PC-3 (cell line): Measurements from ENCODE around the gene OLFM4. TPM values are rescaled to one million over a fixed set of nuclear protein-coding genes. Genes with fewer than 3 reads are reported as not detected.

Experiments used
- ATAC-seq: fragments of 200-7000 bp; cut with Tn5 transposase; 2 replicates; pipeline ENCODE4 v1.9.1; 2020; ENCODE audit warnings: mild to moderate bottlenecking, moderate library complexity
- BruUV-seq: library from RNA; stranded (reverse); fragments of 400-500 nt; replicated peaks from 2 replicates; lab custom pipeline; 2021; lab: Mats Ljungman, UMichigan
- CTCF ChIA-PET: fragments of 300-600 bp; sonication (Branson Sonifier 250); formaldehyde crosslinking; loops from one replicate; lab custom pipeline; 2022; ENCODE audit warnings: antibody characterized with exemption; lab: Charles Lee
- POLR2A ChIA-PET: fragments of 300-600 bp; sonication (Branson Sonifier 250); formaldehyde crosslinking; loops from one replicate; lab custom pipeline; 2022; ENCODE audit warnings: antibody characterized with exemption; ENCODE audit not compliant: unreplicated experiment; lab: Charles Lee
- DNase-seq: peaks from one replicate; pipeline ENCODE4 v3.0.0-alpha.2; 2015
- H2AFZ ChIP-seq: fragments of 300-600 bp; sonication (generic); 2 replicates; pipeline ENCODE4 v1.6.0; 2016; ENCODE audit warnings: antibody characterized with exemption, low read length
- H3F3A ChIP-seq: fragments of 300-600 bp; sonication (generic); one replicate; pipeline ENCODE4 v1.6.0; 2017; ENCODE audit warnings: antibody characterized with exemption, low read length, control low read depth, mild to moderate bottlenecking; ENCODE audit not compliant: unreplicated experiment
- H3K27ac ChIP-seq: fragments of 300-600 bp; sonication (generic); 2 replicates; pipeline ENCODE4 v1.5.1; 2016; ENCODE audit warnings: mild to moderate bottlenecking, low read length
- H3K27me3 ChIP-seq: fragments of 300-600 bp; sonication (generic); 2 replicates; pipeline ENCODE4 v1.6.1; 2016; ENCODE audit warnings: low read length, mixed read lengths
- H3K36me3 ChIP-seq: fragments of 300-600 bp; sonication (generic); 2 replicates; pipeline ENCODE4 v1.6.1; 2016; ENCODE audit warnings: low read depth, mixed run types, low read length, mixed read lengths
- H3K4me1 ChIP-seq: fragments of 300-600 bp; sonication (generic); 2 replicates; pipeline ENCODE4 v1.5.1; 2016; ENCODE audit warnings: low read length; ENCODE audit not compliant: insufficient read depth
- H3K4me2 ChIP-seq: fragments of 300-600 bp; sonication (generic); 2 replicates; pipeline ENCODE4 v1.6.0; 2016; ENCODE audit warnings: low read length
- H3K4me3 ChIP-seq: fragments of 300-600 bp; sonication (generic); 2 replicates; pipeline ENCODE4 v1.5.1; 2016; ENCODE audit warnings: mild to moderate bottlenecking, low read length, mixed read lengths
- H3K79me2 ChIP-seq: fragments of 300-600 bp; sonication (generic); 2 replicates; pipeline ENCODE4 v1.6.1; 2017; ENCODE audit warnings: low read length, mixed read lengths
- H3K9ac ChIP-seq: fragments of 300-600 bp; sonication (generic); 2 replicates; pipeline ENCODE4 v1.6.0; 2016; ENCODE audit warnings: mild to moderate bottlenecking, low read length
- H3K9me2 ChIP-seq: fragments of 300-600 bp; sonication (generic); replicated peaks from 2 replicates; pipeline ENCODE4 v1.6.1; 2016; ENCODE audit warnings: mixed run types, low read length, mixed read lengths
- H3K9me3 ChIP-seq: fragments of 300-600 bp; sonication (generic); 2 replicates; pipeline ENCODE4 v1.6.1; 2016; ENCODE audit warnings: low read length, mixed read lengths
- H4K20me1 ChIP-seq: fragments of 300-600 bp; sonication (generic); 2 replicates; pipeline ENCODE4 v1.6.1; 2016; ENCODE audit warnings: low read length, mixed read lengths
- CTCF ChIP-seq: fragments of 300-600 bp; sonication (generic); conservative IDR thresholded peaks from 2 replicates; pipeline ENCODE4 v1.5.1; 2017; ENCODE audit warnings: antibody characterized with exemption, low read depth, mild to moderate bottlenecking, low read length
- EZH2 ChIP-seq: fragments of 300-600 bp; sonication (generic); IDR thresholded peaks from one replicate; pipeline ENCODE4 v1.6.1; 2017; ENCODE audit warnings: antibody characterized with exemption, mild to moderate bottlenecking, low read length; ENCODE audit not compliant: unreplicated experiment
- EZH2phosphoT487 ChIP-seq: fragments of 300-600 bp; sonication (generic); IDR thresholded peaks from 2 replicates; pipeline ENCODE4 v1.6.1; 2018; ENCODE audit warnings: mild to moderate bottlenecking, antibody characterized with exemption, low read length, borderline replicate concordance
- intact Hi-C: fragments of 100-400 bp; cut with micrococcal nuclease; formaldehyde crosslinking; loops from 2 replicates; pipeline ENCODE4 v1.9.0; 2023
- total RNA-seq: library from RNA; depleted of rRNA; stranded (reverse); fragments of >200 nt; gene quantifications from 2 replicates; pipeline ENCODE4 v1.2.3, GENCODE V29; 2014

Gene OLFM4
- total RNA-seq, 1 experiment from 2014 or later: not detected

GRCh38 chr13:53079691-53080090 lies 51.1 kb downstream of the OLFM4 start:
- H3K4me1 ChIP-seq: no peaks in the 10 kb centered on the region
- H3K27ac ChIP-seq: no peak overlapping the region
- no peak overlapping the region for H2AFZ ChIP-seq
- H3K79me2 ChIP-seq: no peaks in the 10 kb centered on the region
- intact Hi-C loops: no loop called here
- POLR2A ChIA-PET: no interaction called here
- H3K4me2 ChIP-seq: no peak overlapping the region
- ATAC-seq (no peak), DNase-seq (no peak)
- no peak overlapping the region for H3K4me3 ChIP-seq
- no peaks in the 10 kb centered on the region for H4K20me1 ChIP-seq
- BruUV-seq: no TSS peak
- no peaks in the 10 kb centered on the region for H3K9me2 ChIP-seq
- no peaks in the 10 kb centered on the region for H3K36me3 ChIP-seq
- H3F3A ChIP-seq: no peaks in the 10 kb centered on the region
- CTCF ChIA-PET: no interaction called here
- H3K27me3 ChIP-seq: no peaks in the 10 kb centered on the region
- no peak overlapping the region for H3K9ac ChIP-seq
- no peaks in the 10 kb centered on the region for H3K9me3 ChIP-seq
- TF ChIP-seq EZH2phosphoT487 (no peak), EZH2 (no peak), CTCF (no peak)

GRCh38 chr13:53088871-53089270 lies 60.3 kb downstream of the OLFM4 start:
- TF ChIP-seq CTCF (no peak), EZH2phosphoT487 (no peak), EZH2 (no peak)
- intact Hi-C loops: no loop called here
- DNase-seq (no peak), ATAC-seq (no peak)
- H3K9me2 ChIP-seq: no peaks in the 10 kb centered on the region
- H3K27ac ChIP-seq: no peak overlapping the region
- no peaks in the 10 kb centered on the region for H4K20me1 ChIP-seq
- no peaks in the 10 kb centered on the region for H3F3A ChIP-seq
- ChIA-PET POLR2A (no interaction called here), CTCF (no interaction called here)
- no peaks in the 10 kb centered on the region for H3K27me3 ChIP-seq
- H3K9ac ChIP-seq: no peak overlapping the region
- H2AFZ ChIP-seq: no peak overlapping the region
- no peaks in the 10 kb centered on the region for H3K9me3 ChIP-seq
- no TSS peak for BruUV-seq
- no peaks in the 10 kb centered on the region for H3K36me3 ChIP-seq
- H3K4me2 ChIP-seq: no peak overlapping the region
- H3K4me1 ChIP-seq: no peaks in the 10 kb centered on the region
- no peak overlapping the region for H3K4me3 ChIP-seq
- no peaks in the 10 kb centered on the region for H3K79me2 ChIP-seq

- Histone ChIP-seq H3K9ac (no peak overlapping the region), H3K9me3 (no peaks in the 10 kb centered on the region), H3K36me3 (no peaks in the 10 kb centered on the region), H3K4me3 (no peak overlapping the region), H3K4me2 (no peak overlapping the region), H4K20me1 (no peaks in the 10 kb centered on the region), H3K9me2 (no peaks in the 10 kb centered on the region), H3K27me3 (no peaks in the 10 kb centered on the region), H3K27ac (no peak overlapping the region), H2AFZ (no peak overlapping the region), H3F3A (no peaks in the 10 kb centered on the region), H3K79me2 (no peaks in the 10 kb centered on the region), H3K4me1 (no peaks in the 10 kb centered on the region)
- TF ChIP-seq EZH2 (no peak), EZH2phosphoT487 (no peak), CTCF (no peak)
- POLR2A ChIA-PET: no interaction called here
- BruUV-seq: no TSS peak
- DNase-seq: no peak
- CTCF ChIA-PET: no interaction called here
- ATAC-seq: no peak
- intact Hi-C loops: no loop called here
Measured at GRCh38 chr13:53089951-53090350, 61.3 kb downstream of the OLFM4 start.
